Measurements from ENCODE around the gene BRMS1L.

- no peak for TF ChIP-seq POLR2A (IDR thresholded peaks at IDR 0.05)
- no peak for TF ChIP-seq CTCF (IDR thresholded peaks at IDR 0.05)
- no peak for TF ChIP-seq POLR2AphosphoS5 (IDR thresholded peaks at IDR 0.05)
These were observed 9.3 kb downstream of the BRMS1L start for GRCh38 chr14:35835208-35835982.

Data from prostate gland (tissue), 2 donors.